Left lobe of liver (tissue), 2 donors: ENCODE results near the gene PNMA8C. TPM values are rescaled to one million over a fixed set of nuclear protein-coding genes. Genes with fewer than 3 reads are reported as not detected.

Source experiments
- ATAC-seq: fragments of 200-7000 bp; cut with Tn5 transposase; one replicate; pipeline ENCODE4 v1.9.1; 2020; ENCODE audit warnings: mild to moderate bottlenecking, moderate library complexity
- DNase-seq: peaks from one replicate; pipeline ENCODE4 v3.0.0-alpha.2; 2020; ENCODE audit warnings: low spot score
- total RNA-seq: library from RNA; stranded (reverse); gene quantifications from one replicate; pipeline ENCODE4 v1.2.1, GENCODE V29; 2021
- donor health status: DM: no; HTN: no; CAD: no; lungs with moderate emphysema.
- donor health status: DM: no; HTN: yes; CAD: no.

The PNMA8C gene
- total RNA-seq: not detected

DNA sequence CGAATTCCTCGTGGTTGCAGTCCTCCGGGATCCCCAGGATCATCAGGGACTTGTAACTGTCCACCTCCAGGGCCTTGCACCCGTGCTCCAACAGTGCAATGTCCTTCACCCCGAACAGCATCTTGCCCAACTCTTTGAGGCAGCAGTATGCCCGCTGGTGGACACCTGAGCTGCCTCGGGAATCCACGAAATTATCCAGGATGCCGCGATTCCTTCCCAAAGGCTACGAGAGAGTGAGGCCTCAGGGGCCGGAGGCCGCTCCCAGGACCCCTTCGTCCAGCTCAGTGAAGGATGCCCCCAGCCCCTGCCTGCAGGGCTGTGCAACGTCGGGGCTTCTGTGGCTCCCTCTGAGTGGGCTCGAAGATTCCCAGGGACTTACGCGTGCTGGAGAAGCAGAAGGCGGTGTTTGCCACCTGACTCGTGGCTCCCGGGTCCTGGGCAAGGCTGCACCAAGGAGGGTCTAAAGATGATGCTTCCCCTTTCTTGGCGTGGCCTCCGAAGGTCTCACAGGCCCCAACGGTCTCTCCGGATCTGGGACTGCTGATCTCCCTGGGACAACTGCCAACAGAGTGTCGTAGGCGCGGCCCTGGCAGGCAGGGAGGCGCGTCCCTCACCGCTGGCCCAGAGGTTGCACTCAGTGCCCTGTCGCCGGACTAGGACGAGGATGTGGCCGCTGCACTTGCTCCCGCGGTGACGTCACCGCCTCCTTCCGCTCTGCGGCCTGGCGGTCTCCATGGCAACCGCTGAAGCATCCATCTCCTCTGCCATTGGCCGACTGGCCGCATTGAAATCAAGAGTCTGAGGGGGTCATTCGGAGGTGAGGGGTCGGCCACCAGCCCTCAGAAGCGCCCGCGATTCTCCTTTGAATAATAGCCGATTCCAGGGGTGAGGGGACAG is at the start of gene PNMA8C:
TSS of gene PNMA8C (minus strand) at position 698 of the 897 bp plus-strand sequence. CDS start at position 121, 577 bp downstream.
- ATAC-seq: peak; percentile 76
- DNase-seq: peak; percentile 64

DNA sequence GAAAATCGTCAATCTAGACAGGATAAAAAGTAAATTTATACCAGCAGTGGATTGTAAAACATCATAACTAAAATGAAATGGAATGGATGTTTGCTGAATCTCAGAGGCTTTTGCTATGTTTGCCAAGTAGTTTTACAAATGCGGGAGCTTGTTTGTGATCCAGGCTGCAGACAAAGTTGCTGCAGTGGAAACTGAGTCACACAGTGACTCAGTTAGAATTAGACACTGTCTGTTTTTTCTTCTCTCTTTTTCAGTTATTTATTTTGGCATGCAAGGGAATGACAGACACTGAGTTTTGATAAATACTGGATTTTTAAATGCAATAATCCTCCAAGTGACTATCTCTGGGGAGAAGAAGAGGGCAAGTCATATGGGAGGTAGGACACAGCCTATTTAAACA is 47.2 kb upstream of the PNMA8C start:
- no peak for DNase-seq
- no peak for ATAC-seq

DNA sequence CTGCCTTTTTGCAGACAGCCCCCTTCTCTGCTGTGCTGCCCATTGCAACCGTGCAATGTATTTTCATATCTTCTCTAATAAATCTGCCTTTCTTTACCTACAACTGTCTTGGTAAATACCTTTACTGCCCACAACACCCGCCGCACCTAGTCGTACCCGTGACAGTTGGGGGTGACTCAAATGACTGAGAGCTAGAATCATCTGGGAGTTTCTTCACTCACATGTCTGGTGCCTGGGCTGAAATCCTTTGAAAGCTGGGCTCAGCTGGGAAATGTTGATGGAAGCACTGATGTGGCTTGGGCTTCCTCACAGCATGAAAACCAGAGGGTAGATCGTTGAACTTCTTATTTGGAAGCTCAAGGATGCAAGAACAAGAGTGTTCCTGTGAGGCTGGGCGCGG is 45.5 kb upstream of the PNMA8C start:
- no peak for DNase-seq
- ATAC-seq: no peak

DNA sequence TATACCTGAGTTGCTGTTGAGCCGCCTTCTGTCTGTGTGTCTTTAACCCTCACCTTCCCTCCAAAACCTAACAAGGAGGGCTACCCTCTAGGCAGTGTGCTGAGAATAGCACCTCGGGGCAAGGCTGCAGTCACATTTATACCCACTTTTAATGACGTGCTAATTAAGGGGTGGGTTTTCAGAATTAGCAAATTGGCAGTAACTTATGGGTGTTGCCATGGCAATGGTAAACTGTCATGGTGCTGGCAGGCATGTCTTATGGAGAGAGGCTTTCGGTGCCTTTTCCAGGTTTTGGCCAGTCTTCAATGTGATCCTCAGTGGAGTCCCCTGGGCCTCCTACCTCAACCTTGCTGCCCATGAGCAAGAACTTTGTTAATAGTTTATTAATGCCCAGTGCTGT is 43.9 kb upstream of the PNMA8C start:
- DNase-seq: no peak
- ATAC-seq: no peak

DNA sequence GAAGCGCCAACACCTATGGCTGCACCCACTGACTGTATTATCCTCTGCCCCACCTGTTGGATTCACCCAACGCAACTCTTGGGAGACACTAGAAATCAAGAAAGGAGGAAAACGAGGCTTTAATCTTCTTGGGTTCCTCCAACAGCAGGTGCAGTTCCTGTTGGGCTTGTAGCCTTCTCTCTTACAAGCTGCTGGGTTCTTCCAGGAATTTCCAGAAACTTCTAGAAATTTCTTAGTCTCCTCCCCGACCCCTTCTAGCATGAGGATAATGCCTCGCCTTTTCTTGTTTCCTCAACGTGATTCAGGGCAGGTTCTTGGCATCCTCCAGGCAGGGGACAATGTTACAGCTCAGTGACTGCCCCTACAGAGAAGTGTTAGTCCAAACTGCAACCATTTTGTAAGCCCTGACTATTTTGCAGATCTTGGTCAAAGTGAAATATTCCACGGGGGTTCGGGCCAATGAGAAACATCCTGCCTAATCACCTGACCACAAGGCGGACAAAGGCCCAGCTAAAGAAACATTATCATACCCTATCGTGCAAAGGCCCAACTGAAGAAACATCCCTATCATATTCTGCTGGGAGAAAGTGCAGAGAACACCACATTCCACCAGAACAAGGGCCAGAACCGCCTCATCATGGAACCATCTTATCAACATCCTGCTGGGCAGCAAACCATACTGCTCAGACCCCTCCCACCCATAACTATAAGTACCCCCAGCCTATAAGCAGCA is 43.2 kb upstream of the PNMA8C start:
- DNase-seq: no peak
- no peak for ATAC-seq

GRCh38 chr19:46471116-46471733 is 42.5 kb upstream of the PNMA8C start, which contains the start of gene PNMA8A:
PNMA8A (minus strand) TSS chr19:46471563; CDS start chr19:46471035, 528 bp downstream.
- DNase-seq: no peak
- peak; percentile 67 for ATAC-seq

DNA sequence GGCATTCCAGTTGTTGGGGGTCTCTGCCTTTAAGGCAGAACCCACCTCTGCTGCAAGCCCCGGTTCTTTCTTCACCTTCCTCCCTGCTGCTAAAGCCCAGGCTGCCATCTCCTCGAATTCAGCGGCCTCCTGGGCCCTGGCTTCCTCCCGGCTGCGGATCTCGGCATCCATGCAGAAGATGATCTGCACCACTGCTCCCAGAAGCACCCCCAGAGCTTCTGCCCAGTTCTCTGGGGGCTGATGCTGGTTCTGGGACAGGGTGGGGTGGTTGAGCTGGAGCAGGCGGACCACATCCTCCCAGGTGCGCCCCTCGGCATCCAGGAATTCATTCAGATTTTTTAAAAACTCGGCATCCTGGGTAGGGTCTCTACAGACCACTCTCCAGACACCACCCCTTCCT is 41.6 kb upstream of the PNMA8C start:
- DNase-seq (no peak), ATAC-seq (no peak)

- DNase-seq (no peak), ATAC-seq (no peak)
Measured at GRCh38 chr19:46469541-46470185, 40.9 kb upstream of the PNMA8C start.

DNA sequence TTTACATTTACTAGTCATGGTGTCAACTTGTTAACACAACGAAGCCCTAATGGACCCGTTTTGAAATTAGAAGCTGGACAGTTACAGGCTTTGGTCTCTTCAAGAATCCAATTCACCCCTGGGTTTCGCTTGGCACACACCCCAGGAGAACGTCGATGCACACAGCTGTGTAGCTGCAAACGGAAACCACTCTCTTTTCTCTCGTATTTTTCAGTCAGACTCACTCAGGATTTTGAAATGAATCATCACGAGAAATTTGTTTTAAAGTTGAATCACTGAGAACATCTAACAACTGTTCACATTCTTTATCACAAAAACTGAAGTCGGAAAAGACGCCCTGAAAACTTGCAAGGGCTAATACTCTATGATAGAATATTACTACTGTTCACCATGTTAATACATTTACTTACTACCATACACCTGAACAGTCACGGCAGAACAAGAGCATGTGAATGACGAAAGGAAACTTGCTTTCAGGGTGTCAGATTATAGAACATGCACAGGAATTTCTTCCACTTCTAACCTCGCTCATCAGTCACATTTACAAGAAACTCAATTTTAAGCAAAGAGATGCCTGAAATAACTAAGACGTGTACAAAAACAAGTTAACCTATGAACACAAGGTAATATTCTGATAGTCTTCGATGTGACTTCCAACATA is 37.9 kb upstream of the PNMA8C start:
- DNase-seq: no peak
- no peak for ATAC-seq

DNA sequence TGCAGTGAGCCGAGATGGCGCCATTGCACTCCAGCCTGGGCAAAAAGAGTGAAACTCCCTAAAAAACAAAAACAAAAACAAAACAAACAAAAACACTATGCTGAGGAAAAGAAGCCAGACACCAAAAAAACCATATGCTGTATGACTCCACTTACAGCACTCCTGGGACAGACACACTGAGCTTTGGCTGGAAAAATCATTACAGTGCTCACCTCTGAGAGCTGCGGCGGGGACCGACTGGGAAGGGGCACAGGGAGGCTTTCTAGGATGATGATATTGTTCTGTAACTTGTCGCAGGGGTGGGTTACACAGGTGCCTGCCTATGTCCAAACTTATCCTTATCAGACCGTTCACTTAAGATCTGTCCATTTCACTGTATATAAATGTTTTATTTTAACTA is 34.8 kb upstream of the PNMA8C start:
- no peak for ATAC-seq
- DNase-seq: no peak

GRCh38 chr19:46461537-46461936 is 32.8 kb upstream of the PNMA8C start:
- no peak for ATAC-seq
- DNase-seq: no peak

DNA sequence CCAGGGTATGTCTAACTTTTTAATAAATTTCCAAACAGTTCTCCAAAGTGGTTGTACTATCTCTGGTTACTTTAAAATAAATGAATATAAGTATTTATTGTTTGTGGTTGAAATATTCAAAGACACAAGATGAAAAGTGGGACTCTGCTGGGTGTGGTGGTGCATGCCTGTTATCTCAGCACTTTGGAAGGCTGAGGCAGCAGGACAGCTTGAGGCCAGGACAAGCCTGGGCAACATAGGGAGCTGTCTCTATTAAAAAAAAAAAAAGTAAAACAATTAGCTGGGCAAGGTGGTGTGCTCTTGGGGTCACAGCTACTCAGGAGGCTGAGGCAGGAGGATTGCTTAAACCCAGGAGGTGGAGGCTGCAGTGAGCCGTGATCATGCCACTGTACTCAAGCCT is 32.2 kb upstream of the PNMA8C start:
- DNase-seq (no peak), ATAC-seq (no peak)

DNA sequence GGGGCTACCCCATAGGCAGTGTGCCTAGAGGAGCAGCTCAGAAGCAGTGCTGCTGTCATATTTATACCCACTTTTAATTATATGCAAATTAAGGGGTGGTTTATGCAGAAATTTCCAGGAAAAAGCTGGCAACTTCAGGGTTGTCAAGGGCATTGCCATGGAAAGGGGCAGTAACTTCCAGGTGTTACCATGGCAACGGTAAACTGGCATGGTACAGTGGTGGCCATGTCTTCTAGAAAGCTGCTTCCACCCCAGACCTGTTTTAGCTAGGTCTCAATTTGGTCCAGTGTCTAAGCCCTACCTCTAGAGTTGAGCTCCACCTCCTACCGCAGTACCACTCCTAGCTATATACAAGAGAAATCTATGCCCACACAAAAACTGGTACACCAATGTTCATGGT is 31.3 kb upstream of the PNMA8C start:
- ATAC-seq: no peak
- DNase-seq: no peak

DNA sequence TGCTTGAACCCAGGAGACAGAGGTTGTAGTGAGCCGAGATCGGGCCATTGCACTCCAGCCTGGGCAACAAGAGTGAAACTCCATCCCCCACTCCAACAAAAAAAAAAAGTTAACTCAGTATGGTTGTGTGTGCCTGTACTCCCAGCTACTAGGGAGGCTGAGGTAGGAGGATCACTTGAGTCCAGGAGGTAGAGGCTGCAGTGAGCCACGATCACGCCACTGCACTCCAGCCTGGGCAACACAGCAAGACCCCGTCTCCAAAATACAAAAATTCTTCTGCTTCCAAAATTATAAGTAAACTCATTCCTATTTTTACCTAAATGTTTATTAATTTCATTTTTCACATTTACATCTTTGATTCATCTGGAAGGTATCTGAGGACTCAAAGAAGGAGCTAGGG is 28.2 kb upstream of the PNMA8C start:
- DNase-seq: no peak
- ATAC-seq: no peak

GRCh38 chr19:46454244-46454643 is 25.5 kb upstream of the PNMA8C start:
- no peak for DNase-seq

GRCh38 chr19:46453661-46454060 is 24.9 kb upstream of the PNMA8C start:
- ATAC-seq (no peak), DNase-seq (no peak)

More at GRCh38 chr19:46454244-46454643, 25.5 kb upstream of the PNMA8C start:
- ATAC-seq: no peak

DNA sequence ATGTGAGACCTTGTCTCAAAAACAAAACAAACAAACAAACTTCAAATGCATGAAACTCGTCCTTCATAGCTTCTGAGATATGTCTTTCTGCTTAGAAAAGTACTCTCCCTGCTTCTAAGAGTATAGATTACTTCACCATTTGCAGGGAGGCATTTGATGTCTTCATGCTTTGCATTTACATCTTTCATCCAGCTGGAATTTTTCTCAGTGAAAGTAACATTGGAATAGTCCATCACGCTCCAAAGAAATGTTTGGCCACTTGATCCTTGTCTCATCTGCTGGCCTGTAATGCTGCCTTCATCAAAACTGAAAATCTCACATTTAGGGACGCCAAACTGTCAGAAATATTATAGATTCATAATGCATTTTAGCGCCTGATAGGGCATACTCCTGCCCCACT is 23.4 kb upstream of the PNMA8C start:
- DNase-seq (no peak), ATAC-seq (no peak)

- ATAC-seq (no peak), DNase-seq (no peak)
Measured at GRCh38 chr19:46451352-46451751, 22.6 kb upstream of the PNMA8C start.

DNA sequence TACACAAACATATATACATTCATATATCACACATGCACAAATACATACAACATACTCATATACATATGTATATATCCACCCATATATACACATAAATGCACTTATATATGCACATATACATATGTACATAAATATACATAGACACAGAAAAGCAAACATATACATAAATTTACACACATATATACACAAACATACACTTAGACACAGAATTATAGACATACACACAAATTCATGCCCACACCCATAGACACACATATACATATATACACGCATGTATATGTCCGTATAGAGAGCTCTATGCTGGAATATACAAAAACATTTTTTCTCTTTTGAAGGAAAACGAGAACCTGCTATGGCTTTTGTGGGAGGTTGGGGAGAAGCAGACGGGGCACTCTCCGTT is 22.0 kb upstream of the PNMA8C start:
- no peak for DNase-seq
- ATAC-seq: no peak

- ATAC-seq: no peak
Measured at GRCh38 chr19:46449228-46449627, 20.5 kb upstream of the PNMA8C start.

GRCh38 chr19:46448601-46449000 is 19.9 kb upstream of the PNMA8C start:
- ATAC-seq: no peak
- DNase-seq: no peak

More at GRCh38 chr19:46449228-46449627, 20.5 kb upstream of the PNMA8C start:
- no peak for DNase-seq
